SK-N-SH (cell line): ENCODE data around the gene CPSF3. TPM values are rescaled to one million over a fixed set of nuclear protein-coding genes. Genes with fewer than 3 reads are reported as not detected.

Experiments used
- CTCF ChIA-PET: fragments of 300-600, 350-600 bp; formaldehyde crosslinking; extraction: SDS; loops from one replicate; lab custom pipeline; 2021; lab: Yijun Ruan, JAX
- POLR2A ChIA-PET: fragments of 350-600 bp; sonication (Branson Sonifier 250); formaldehyde crosslinking; extraction: SDS; loops from one replicate; lab custom pipeline; 2020; ENCODE audit warnings: antibody characterized with exemption, inconsistent platforms; lab: Yijun Ruan, JAX
- DNase-seq: peaks from one replicate; pipeline ENCODE4 v3.0.0; 2012
- H2AFZ ChIP-seq: fragments of 200-600 bp; sonication (generic); 2 replicates; pipeline ENCODE4 v1.8.1; 2016; ENCODE audit warnings: antibody characterized with exemption, mild to moderate bottlenecking, low read depth
- H3F3A ChIP-seq: fragments of 200-600 bp; sonication (generic); replicated peaks from 2 replicates; pipeline ENCODE3; 2016; ENCODE audit warnings: antibody characterized with exemption, mild to moderate bottlenecking; ENCODE audit not compliant: insufficient read depth
- H3K27ac ChIP-seq, 2 experiments: fragments of 200-500 bp in 1 of 2; fragments of 200-600 bp in 1 of 2; sonication (Bioruptor generic) in 1 of 2; sonication (generic), shearing (Covaris generic) in 1 of 2; 2 replicates each; pipeline versions ENCODE4 v1.5.1 to v1.6.1; 2014 to 2016; ENCODE audit warnings: low read depth in 2 of 2, inconsistent platforms in 1 of 2, low read length in 1 of 2, mild to moderate bottlenecking in 1 of 2, mixed read lengths in 1 of 2
- H3K27me3 ChIP-seq: fragments of 200-600 bp; sonication (generic), shearing (Covaris generic); 2 replicates; pipeline ENCODE4 v1.6.1; 2016; ENCODE audit warnings: mixed run types; ENCODE audit not compliant: insufficient read depth
- H3K36me3 ChIP-seq, 2 experiments: fragments of 200-500 bp in 1 of 2; fragments of 200-600 bp in 1 of 2; sonication (Bioruptor generic) in 1 of 2; sonication (generic) in 1 of 2; replicated peaks in 1 of 2; 2 replicates each; pipeline versions ENCODE3 to v1.5.1; 2014 to 2016; ENCODE audit warnings: low read length in 1 of 2, mild to moderate bottlenecking in 1 of 2; ENCODE audit not compliant: insufficient read depth in 2 of 2, control insufficient read depth in 1 of 2
- H3K4me1 ChIP-seq, 2 experiments: fragments of 200-500 bp in 1 of 2; fragments of 200-600 bp in 1 of 2; sonication (Bioruptor generic) in 1 of 2; sonication (generic), shearing (Covaris generic) in 1 of 2; 2 replicates each; pipeline versions ENCODE4 v1.5.1 to v1.6.1; 2014 to 2016; ENCODE audit warnings: low read depth in 1 of 2, low read length in 1 of 2, mixed run types in 1 of 2; ENCODE audit not compliant: insufficient read depth in 2 of 2, control insufficient read depth in 1 of 2
- H3K4me2 ChIP-seq: fragments of 200-600 bp; sonication (generic), shearing (Covaris generic); 2 replicates; pipeline ENCODE4 v1.6.1; 2017; ENCODE audit warnings: mixed run types
- H3K4me3 ChIP-seq, 2 experiments: fragments of 200-500 bp in 1 of 2; fragments of 200-600 bp in 1 of 2; sonication (Bioruptor generic) in 1 of 2; sonication (generic), shearing (Covaris generic) in 1 of 2; 2 replicates each; pipeline versions ENCODE4 v1.5.1 to v1.8.1; 2014 to 2016; ENCODE audit warnings: low read depth in 2 of 2, inconsistent platforms in 1 of 2, low read length in 1 of 2, mild to moderate bottlenecking in 1 of 2, mixed read lengths in 1 of 2, moderate library complexity in 1 of 2
- H3K79me2 ChIP-seq: fragments of 200-600 bp; sonication (generic); 2 replicates; pipeline ENCODE4 v1.8.1; 2017; ENCODE audit warnings: mild to moderate bottlenecking; ENCODE audit not compliant: insufficient read depth
- H3K9ac ChIP-seq: fragments of 200-600 bp; sonication (generic); 2 replicates; pipeline ENCODE4 v1.6.1; 2017; ENCODE audit warnings: mixed run types
- H3K9me2 ChIP-seq: fragments of 200-600 bp; sonication (generic); 2 replicates; pipeline ENCODE4 v1.6.1; 2017; ENCODE audit warnings: mixed run types
- H3K9me3 ChIP-seq: fragments of 200-600 bp; sonication (generic); 2 replicates; pipeline ENCODE4 v1.6.1; 2017; ENCODE audit warnings: mixed run types, mild to moderate bottlenecking, moderate library complexity
- H4K20me1 ChIP-seq: fragments of 200-600 bp; sonication (generic); 2 replicates; pipeline ENCODE4 v1.6.1; 2017; ENCODE audit warnings: mild to moderate bottlenecking, mixed run types; ENCODE audit not compliant: insufficient read depth
- ELF1 ChIP-seq: IDR thresholded peaks from 2 replicates; pipeline ENCODE4 v1.4.0; 2012
- EZH2phosphoT487 ChIP-seq: fragments of 200-600 bp; sonication (generic); IDR thresholded peaks from 2 replicates; pipeline ENCODE4 v1.6.1; 2017; ENCODE audit warnings: low read depth, mixed run types, mild to moderate bottlenecking, antibody characterized with exemption, moderate library complexity, borderline replicate concordance
- FOXJ3 ChIP-seq: sonication (generic); formaldehyde crosslinking; IDR thresholded peaks from 2 replicates; pipeline ENCODE4 v1.5.1; 2020; ENCODE audit warnings: mild to moderate bottlenecking, missing genetic modification reagents
- FOXM1 ChIP-seq: IDR thresholded peaks from 2 replicates; pipeline ENCODE4 v1.4.0; 2012; ENCODE audit warnings: low read depth, mild to moderate bottlenecking
- GABPA ChIP-seq: IDR thresholded peaks from 2 replicates; pipeline ENCODE4 v1.4.0; 2012; ENCODE audit warnings: low read depth, mild to moderate bottlenecking
- GATA2 ChIP-seq: sonication (generic); formaldehyde crosslinking; IDR thresholded peaks from 2 replicates; pipeline ENCODE4 v1.5.0; 2020; ENCODE audit warnings: mild to moderate bottlenecking, missing genetic modification reagents
- IRF3 ChIP-seq: fragments of 150-350 bp; IDR thresholded peaks from 2 replicates; pipeline ENCODE4 v1.6.1; 2016; ENCODE audit warnings: mild to moderate bottlenecking, low read depth, low read length
- JUND ChIP-seq: IDR thresholded peaks from 2 replicates; pipeline ENCODE4 v1.4.0; 2012
- MAX ChIP-seq: IDR thresholded peaks from 2 replicates; pipeline ENCODE4 v1.4.0; 2012; ENCODE audit warnings: low read depth
- MEF2A ChIP-seq: IDR thresholded peaks from 2 replicates; pipeline ENCODE4 v1.4.0; 2012; ENCODE audit warnings: low read depth, borderline replicate concordance
- POLR2AphosphoS5 ChIP-seq: IDR thresholded peaks from 2 replicates; pipeline ENCODE4 v1.6.1; 2012; ENCODE audit warnings: low read depth, low read length
- RAD21 ChIP-seq: IDR thresholded peaks from 2 replicates; pipeline ENCODE4 v1.6.1; 2012; ENCODE audit warnings: mild to moderate bottlenecking, low read length
- REST ChIP-seq: IDR thresholded peaks from 2 replicates; pipeline ENCODE4 v1.6.1; 2012; ENCODE audit warnings: mild to moderate bottlenecking, low read depth, low read length, moderate library complexity
- RFX5 ChIP-seq: IDR thresholded peaks from 2 replicates; pipeline ENCODE4 v1.6.1; 2012; ENCODE audit warnings: mild to moderate bottlenecking, improper control_type of control experiment, low read length
- TAF1 ChIP-seq: IDR thresholded peaks from 2 replicates; pipeline ENCODE4 v1.6.1; 2012; ENCODE audit warnings: low read depth, mild to moderate bottlenecking, low read length, moderate library complexity, borderline replicate concordance
- TCF12 ChIP-seq: IDR thresholded peaks from 2 replicates; pipeline ENCODE4 v1.4.0; 2012
- TEAD4 ChIP-seq: IDR thresholded peaks from 2 replicates; pipeline ENCODE4 v1.4.0; 2012; ENCODE audit warnings: mild to moderate bottlenecking, borderline replicate concordance; ENCODE audit not compliant: insufficient read depth
- USF1 ChIP-seq: IDR thresholded peaks from 2 replicates; pipeline ENCODE4 v1.4.0; 2012; ENCODE audit warnings: low read depth, borderline replicate concordance
- YY1 ChIP-seq: IDR thresholded peaks from 2 replicates; pipeline ENCODE4 v1.4.0; 2012; ENCODE audit warnings: low read depth, mild to moderate bottlenecking
- WGBS: methylation state at CpG from one replicate; pipeline ENCODE4 v1.1.6; 2017; ENCODE audit warnings: low lambda C conversion rate; 5-methylcytosine and 5-hydroxymethylcytosine counted together
- polyA plus RNA-seq, 3 experiments: library from polyadenylated mRNA; depleted of rRNA; stranded (reverse); fragments of >200 nt; gene quantifications; 2 replicates each; pipeline ENCODE4 v1.2.3, GENCODE V29; 2012

The CPSF3 gene
- polyA plus RNA-seq, 1 of the 3 experiments (the other 2 are of a cell fraction) = 34.2 TPM

GRCh38 chr2:9401059-9401547 lies 22.4 kb upstream of the CPSF3 start:
- no peak overlapping the region for H3K4me3 ChIP-seq
- ChIA-PET POLR2A (no interaction called here), CTCF (interaction anchor here (0.8 to 1.7 kb wide), 2 partner anchors 16 to 260 kb away, joined by 3 to 8 read pairs; no protein-coding TSS in a partner anchor)
- H3F3A ChIP-seq = peaks cover 33% of the 10 kb centered on the region
- DNase-seq = no peak
- 96% methylated on average over 12 of the region's 12 CpGs for WGBS
- H3K4me2 ChIP-seq = no peak overlapping the region
- peaks cover 10% of the 10 kb centered on the region for H4K20me1 ChIP-seq
- peaks cover 0 to 3% of the 10 kb centered on the region in 2 experiments; a peak in 2 of 4 replicates for H3K4me1 ChIP-seq
- no peaks in the 10 kb centered on the region for H3K9me3 ChIP-seq
- H3K9me2 ChIP-seq = no peaks in the 10 kb centered on the region
- H3K36me3 ChIP-seq = peaks cover 56 to 65% of the 10 kb centered on the region in 2 experiments
- no peaks in the 10 kb centered on the region for H3K79me2 ChIP-seq
- no peak overlapping the region for H2AFZ ChIP-seq
- TF ChIP-seq POLR2AphosphoS5 (no peak), USF1 (no peak), RFX5 (no peak), GATA2 (no peak), ELF1 (no peak), FOXM1 (no peak), YY1 (no peak), RAD21 (no peak), EZH2phosphoT487 (no peak), FOXJ3 (CRISPR knock-in tag) (no peak), IRF3 (no peak), TAF1 (no peak), TEAD4 (no peak), TCF12 (no peak), MAX (no peak), GABPA (no peak), MEF2A (no peak), JUND (no peak), REST (no peak)
- H3K27me3 ChIP-seq = no peaks in the 10 kb centered on the region
- no peak overlapping the region for H3K9ac ChIP-seq
- no peak overlapping the region for H3K27ac ChIP-seq
